GM23338 (cell line): ENCODE data around the gene NBDY. TPM values are rescaled to one million over a fixed set of nuclear protein-coding genes. Genes with fewer than 3 reads are reported as not detected.

Experiments used
- ATAC-seq: fragments of 200-7000 bp; cut with Tn5 transposase; 3 replicates; pipeline ENCODE4 v1.9.1; 2020
- DNase-seq: peaks from one replicate; pipeline ENCODE4 v3.0.0-alpha.2; 2015; ENCODE audit warnings: low spot score
- H2AFZ ChIP-seq: fragments of 200-600 bp; sonication (generic); 2 replicates; pipeline ENCODE4 v1.8.0; 2016; ENCODE audit warnings: antibody characterized with exemption, mild to moderate bottlenecking, moderate library complexity
- H3F3A ChIP-seq: fragments of 200-600 bp; sonication (generic); replicated peaks from 2 replicates; pipeline ENCODE4 v1.8.0; 2017; ENCODE audit warnings: antibody characterized with exemption, mixed run types, low read depth
- H3K27ac ChIP-seq: fragments of 200-600 bp; sonication (generic); 2 replicates; pipeline ENCODE4 v1.6.1; 2016; ENCODE audit warnings: low read depth
- H3K27me3 ChIP-seq: fragments of 200-600 bp; sonication (generic); 2 replicates; pipeline ENCODE4 v1.8.0; 2016; ENCODE audit warnings: mild to moderate bottlenecking, mixed run types, moderate library complexity; ENCODE audit not compliant: insufficient read depth
- H3K36me3 ChIP-seq: fragments of 200-600 bp; sonication (generic); 2 replicates; pipeline ENCODE4 v1.8.0; 2016; ENCODE audit warnings: mild to moderate bottlenecking; ENCODE audit not compliant: insufficient read depth
- H3K4me1 ChIP-seq: fragments of 200-600 bp; sonication (generic); 2 replicates; pipeline ENCODE4 v1.8.0; 2016; ENCODE audit warnings: mild to moderate bottlenecking, moderate library complexity; ENCODE audit not compliant: insufficient read depth
- H3K4me2 ChIP-seq: fragments of 200-600 bp; sonication (generic); 2 replicates; pipeline ENCODE4 v1.7.1; 2017; ENCODE audit warnings: mixed run types
- H3K4me3 ChIP-seq: fragments of 200-600 bp; sonication (generic); 2 replicates; pipeline ENCODE4 v1.6.1; 2016; ENCODE audit warnings: mixed run types
- H3K79me2 ChIP-seq: fragments of 200-600 bp; sonication (generic); replicated peaks from 2 replicates; pipeline ENCODE4 v1.8.0; 2017; ENCODE audit warnings: mild to moderate bottlenecking; ENCODE audit not compliant: insufficient read depth
- H3K9me2 ChIP-seq: fragments of 200-600 bp; sonication (generic); 2 replicates; pipeline ENCODE4 v1.8.0; 2017; ENCODE audit not compliant: insufficient read depth
- H4K20me1 ChIP-seq: fragments of 200-600 bp; sonication (generic); replicated peaks from 2 replicates; pipeline ENCODE4 v1.8.0; 2017; ENCODE audit warnings: mild to moderate bottlenecking; ENCODE audit not compliant: insufficient read depth
- H3K27ac Mint-ChIP-seq: 2 replicates; pipeline ENCODE4 v1.8.0; 2020; ENCODE audit warnings: inconsistent platforms, mild to moderate bottlenecking, moderate library complexity, mixed read lengths
- H3K27me3 Mint-ChIP-seq: 3 replicates; pipeline ENCODE4 v1.8.0; 2022; ENCODE audit warnings: low read depth, mild to moderate bottlenecking, moderate library complexity, mixed read lengths, inconsistent platforms; ENCODE audit not compliant: insufficient read depth, poor library complexity
- H3K36me3 Mint-ChIP-seq: 3 replicates; pipeline ENCODE4 v1.8.0; 2021; ENCODE audit warnings: low read depth, mild to moderate bottlenecking, inconsistent platforms, moderate library complexity, mixed read lengths
- H3K4me1 Mint-ChIP-seq: 3 replicates; pipeline ENCODE4 v1.8.0; 2020; ENCODE audit warnings: mild to moderate bottlenecking, inconsistent platforms, mixed read lengths
- H3K4me3 Mint-ChIP-seq: 3 replicates; pipeline ENCODE4 v1.8.0; 2021; ENCODE audit warnings: moderate library complexity, mild to moderate bottlenecking, inconsistent platforms, mixed read lengths
- H3K9me3 Mint-ChIP-seq: 3 replicates; pipeline ENCODE4 v1.8.0; 2020; ENCODE audit warnings: moderate library complexity, mild to moderate bottlenecking, inconsistent platforms, mixed read lengths
- CREB1 ChIP-seq: fragments of 250-450 bp; sonication (Bioruptor Pico); IDR thresholded peaks from 2 replicates; pipeline ENCODE4 v1.5.0; 2020; ENCODE audit warnings: low read depth, mild to moderate bottlenecking, moderate library complexity
- CTCF ChIP-seq, 2 experiments: fragments of 200-600 bp in 1 of 2; sonication (generic) in 1 of 2; conservative IDR thresholded peaks; 2 replicates each; pipeline versions ENCODE4 v1.5.1 to v1.6.1; 2016 to 2017; ENCODE audit warnings: antibody characterized with exemption in 2 of 2, low read depth in 2 of 2, mild to moderate bottlenecking in 2 of 2, moderate library complexity in 1 of 2
- ETS1 ChIP-seq: IDR thresholded peaks from 2 replicates; pipeline ENCODE4 v1.6.1; 2016; ENCODE audit warnings: antibody characterized with exemption
- EZH2 ChIP-seq: fragments of 200-600 bp; sonication (generic); IDR thresholded peaks from one replicate; pipeline ENCODE4 v1.8.0; 2017; ENCODE audit warnings: antibody characterized with exemption, mild to moderate bottlenecking, low read depth; ENCODE audit not compliant: unreplicated experiment
- EZH2phosphoT487 ChIP-seq: fragments of 200-600 bp; sonication (generic); IDR thresholded peaks from one replicate; pipeline ENCODE4 v1.8.1; 2018; ENCODE audit warnings: antibody characterized with exemption; ENCODE audit not compliant: unreplicated experiment
- JUNB ChIP-seq: IDR thresholded peaks from one replicate; pipeline ENCODE4 v1.6.1; 2016; ENCODE audit warnings: antibody characterized with exemption; ENCODE audit not compliant: unreplicated experiment
- NANOG ChIP-seq: IDR thresholded peaks from 2 replicates; pipeline ENCODE4 v1.6.1; 2016; ENCODE audit warnings: antibody characterized with exemption, borderline replicate concordance
- POLR2AphosphoS5 ChIP-seq: IDR thresholded peaks from 2 replicates; pipeline ENCODE4 v1.6.1; 2016; ENCODE audit warnings: antibody characterized with exemption, low read depth
- STAT1 ChIP-seq: IDR thresholded peaks from one replicate; pipeline ENCODE4 v1.6.1; 2016; ENCODE audit warnings: antibody characterized with exemption; ENCODE audit not compliant: unreplicated experiment
- ZNF114 ChIP-seq: fragments of 250-450 bp; sonication (Bioruptor Pico); IDR thresholded peaks from 2 replicates; pipeline ENCODE4 v1.5.0; 2020; ENCODE audit warnings: mild to moderate bottlenecking, moderate library complexity
- ZNF331 ChIP-seq: fragments of 250-450 bp; sonication (Bioruptor Pico); IDR thresholded peaks from 2 replicates; pipeline ENCODE4 v1.5.0; 2020; ENCODE audit warnings: low read depth, mild to moderate bottlenecking, moderate library complexity
- polyA plus RNA-seq: library from polyadenylated mRNA; unstranded; fragments of >200 nt; fragmentation: Nextera tagmentation; extraction: Ambion mirVana; gene quantifications from 2 replicates; pipeline ENCODE4 v1.2.1, GENCODE V29; 2016
- total RNA-seq: library from RNA; depleted of rRNA; stranded (reverse); fragments of >200 nt; shearing (Covaris generic); gene quantifications from 2 replicates; pipeline ENCODE4 v1.2.3, GENCODE V29; 2014
- TF ChIP-seq, protein P1 (sequence below): IDR thresholded peaks from one replicate; pipeline ENCODE4 v1.6.1; 2018; ENCODE audit warnings: antibody characterized with exemption; ENCODE audit not compliant: unreplicated experiment
- TF ChIP-seq, protein P2 (sequence below): fragments of 250-450 bp; sonication (Bioruptor Pico); IDR thresholded peaks from 2 replicates; pipeline ENCODE4 v1.5.0; 2020; ENCODE audit warnings: mild to moderate bottlenecking, moderate library complexity

The NBDY gene
- total and polyA plus RNA-seq, 2 experiments from 2014 or later: 9.6 to 206 TPM

- Histone ChIP-seq H3K4me1 (no peaks in the 10 kb centered on the region), H4K20me1 (no peaks in the 10 kb centered on the region), H3K4me2 (no peak overlapping the region), H3K79me2 (no peaks in the 10 kb centered on the region), H3K4me3 (no peak overlapping the region), H3K27ac (no peak overlapping the region), H3K36me3 (no peaks in the 10 kb centered on the region), H2AFZ (no peak overlapping the region), H3K9me2 (no peaks in the 10 kb centered on the region), H3K27me3 (no peaks in the 10 kb centered on the region), H3F3A (no peaks in the 10 kb centered on the region)
- Mint-ChIP-seq H3K4me3 (no peak overlapping the region), H3K4me1 (peaks cover 10% of the 10 kb centered on the region; the same call in 1 of the 3 replicates), H3K27ac (no peak overlapping the region), H3K36me3 (peaks cover 17% of the 10 kb centered on the region), H3K27me3 (peaks cover 2% of the 10 kb centered on the region), H3K9me3 (no peaks in the 10 kb centered on the region)
- ATAC-seq (no peak), DNase-seq (no peak)
- TF ChIP-seq ETS1 (no peak), CREB1 (no peak), EZH2phosphoT487 (no peak), CTCF (conservative IDR thresholded peaks at IDR 0.05; ENCODE audit: low read depth in 2 of 2) (no peak), ZNF331 (CRISPR knock-in tag) (no peak), JUNB (no peak), NANOG (no peak), ZNF114 (no peak), POLR2AphosphoS5 (no peak), STAT1 (no peak), EZH2 (no peak)
- TF ChIP-seq, protein P1, sequence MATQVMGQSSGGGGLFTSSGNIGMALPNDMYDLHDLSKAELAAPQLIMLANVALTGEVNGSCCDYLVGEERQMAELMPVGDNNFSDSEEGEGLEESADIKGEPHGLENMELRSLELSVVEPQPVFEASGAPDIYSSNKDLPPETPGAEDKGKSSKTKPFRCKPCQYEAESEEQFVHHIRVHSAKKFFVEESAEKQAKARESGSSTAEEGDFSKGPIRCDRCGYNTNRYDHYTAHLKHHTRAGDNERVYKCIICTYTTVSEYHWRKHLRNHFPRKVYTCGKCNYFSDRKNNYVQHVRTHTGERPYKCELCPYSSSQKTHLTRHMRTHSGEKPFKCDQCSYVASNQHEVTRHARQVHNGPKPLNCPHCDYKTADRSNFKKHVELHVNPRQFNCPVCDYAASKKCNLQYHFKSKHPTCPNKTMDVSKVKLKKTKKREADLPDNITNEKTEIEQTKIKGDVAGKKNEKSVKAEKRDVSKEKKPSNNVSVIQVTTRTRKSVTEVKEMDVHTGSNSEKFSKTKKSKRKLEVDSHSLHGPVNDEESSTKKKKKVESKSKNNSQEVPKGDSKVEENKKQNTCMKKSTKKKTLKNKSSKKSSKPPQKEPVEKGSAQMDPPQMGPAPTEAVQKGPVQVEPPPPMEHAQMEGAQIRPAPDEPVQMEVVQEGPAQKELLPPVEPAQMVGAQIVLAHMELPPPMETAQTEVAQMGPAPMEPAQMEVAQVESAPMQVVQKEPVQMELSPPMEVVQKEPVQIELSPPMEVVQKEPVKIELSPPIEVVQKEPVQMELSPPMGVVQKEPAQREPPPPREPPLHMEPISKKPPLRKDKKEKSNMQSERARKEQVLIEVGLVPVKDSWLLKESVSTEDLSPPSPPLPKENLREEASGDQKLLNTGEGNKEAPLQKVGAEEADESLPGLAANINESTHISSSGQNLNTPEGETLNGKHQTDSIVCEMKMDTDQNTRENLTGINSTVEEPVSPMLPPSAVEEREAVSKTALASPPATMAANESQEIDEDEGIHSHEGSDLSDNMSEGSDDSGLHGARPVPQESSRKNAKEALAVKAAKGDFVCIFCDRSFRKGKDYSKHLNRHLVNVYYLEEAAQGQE: no peak
- TF ChIP-seq, protein P2, sequence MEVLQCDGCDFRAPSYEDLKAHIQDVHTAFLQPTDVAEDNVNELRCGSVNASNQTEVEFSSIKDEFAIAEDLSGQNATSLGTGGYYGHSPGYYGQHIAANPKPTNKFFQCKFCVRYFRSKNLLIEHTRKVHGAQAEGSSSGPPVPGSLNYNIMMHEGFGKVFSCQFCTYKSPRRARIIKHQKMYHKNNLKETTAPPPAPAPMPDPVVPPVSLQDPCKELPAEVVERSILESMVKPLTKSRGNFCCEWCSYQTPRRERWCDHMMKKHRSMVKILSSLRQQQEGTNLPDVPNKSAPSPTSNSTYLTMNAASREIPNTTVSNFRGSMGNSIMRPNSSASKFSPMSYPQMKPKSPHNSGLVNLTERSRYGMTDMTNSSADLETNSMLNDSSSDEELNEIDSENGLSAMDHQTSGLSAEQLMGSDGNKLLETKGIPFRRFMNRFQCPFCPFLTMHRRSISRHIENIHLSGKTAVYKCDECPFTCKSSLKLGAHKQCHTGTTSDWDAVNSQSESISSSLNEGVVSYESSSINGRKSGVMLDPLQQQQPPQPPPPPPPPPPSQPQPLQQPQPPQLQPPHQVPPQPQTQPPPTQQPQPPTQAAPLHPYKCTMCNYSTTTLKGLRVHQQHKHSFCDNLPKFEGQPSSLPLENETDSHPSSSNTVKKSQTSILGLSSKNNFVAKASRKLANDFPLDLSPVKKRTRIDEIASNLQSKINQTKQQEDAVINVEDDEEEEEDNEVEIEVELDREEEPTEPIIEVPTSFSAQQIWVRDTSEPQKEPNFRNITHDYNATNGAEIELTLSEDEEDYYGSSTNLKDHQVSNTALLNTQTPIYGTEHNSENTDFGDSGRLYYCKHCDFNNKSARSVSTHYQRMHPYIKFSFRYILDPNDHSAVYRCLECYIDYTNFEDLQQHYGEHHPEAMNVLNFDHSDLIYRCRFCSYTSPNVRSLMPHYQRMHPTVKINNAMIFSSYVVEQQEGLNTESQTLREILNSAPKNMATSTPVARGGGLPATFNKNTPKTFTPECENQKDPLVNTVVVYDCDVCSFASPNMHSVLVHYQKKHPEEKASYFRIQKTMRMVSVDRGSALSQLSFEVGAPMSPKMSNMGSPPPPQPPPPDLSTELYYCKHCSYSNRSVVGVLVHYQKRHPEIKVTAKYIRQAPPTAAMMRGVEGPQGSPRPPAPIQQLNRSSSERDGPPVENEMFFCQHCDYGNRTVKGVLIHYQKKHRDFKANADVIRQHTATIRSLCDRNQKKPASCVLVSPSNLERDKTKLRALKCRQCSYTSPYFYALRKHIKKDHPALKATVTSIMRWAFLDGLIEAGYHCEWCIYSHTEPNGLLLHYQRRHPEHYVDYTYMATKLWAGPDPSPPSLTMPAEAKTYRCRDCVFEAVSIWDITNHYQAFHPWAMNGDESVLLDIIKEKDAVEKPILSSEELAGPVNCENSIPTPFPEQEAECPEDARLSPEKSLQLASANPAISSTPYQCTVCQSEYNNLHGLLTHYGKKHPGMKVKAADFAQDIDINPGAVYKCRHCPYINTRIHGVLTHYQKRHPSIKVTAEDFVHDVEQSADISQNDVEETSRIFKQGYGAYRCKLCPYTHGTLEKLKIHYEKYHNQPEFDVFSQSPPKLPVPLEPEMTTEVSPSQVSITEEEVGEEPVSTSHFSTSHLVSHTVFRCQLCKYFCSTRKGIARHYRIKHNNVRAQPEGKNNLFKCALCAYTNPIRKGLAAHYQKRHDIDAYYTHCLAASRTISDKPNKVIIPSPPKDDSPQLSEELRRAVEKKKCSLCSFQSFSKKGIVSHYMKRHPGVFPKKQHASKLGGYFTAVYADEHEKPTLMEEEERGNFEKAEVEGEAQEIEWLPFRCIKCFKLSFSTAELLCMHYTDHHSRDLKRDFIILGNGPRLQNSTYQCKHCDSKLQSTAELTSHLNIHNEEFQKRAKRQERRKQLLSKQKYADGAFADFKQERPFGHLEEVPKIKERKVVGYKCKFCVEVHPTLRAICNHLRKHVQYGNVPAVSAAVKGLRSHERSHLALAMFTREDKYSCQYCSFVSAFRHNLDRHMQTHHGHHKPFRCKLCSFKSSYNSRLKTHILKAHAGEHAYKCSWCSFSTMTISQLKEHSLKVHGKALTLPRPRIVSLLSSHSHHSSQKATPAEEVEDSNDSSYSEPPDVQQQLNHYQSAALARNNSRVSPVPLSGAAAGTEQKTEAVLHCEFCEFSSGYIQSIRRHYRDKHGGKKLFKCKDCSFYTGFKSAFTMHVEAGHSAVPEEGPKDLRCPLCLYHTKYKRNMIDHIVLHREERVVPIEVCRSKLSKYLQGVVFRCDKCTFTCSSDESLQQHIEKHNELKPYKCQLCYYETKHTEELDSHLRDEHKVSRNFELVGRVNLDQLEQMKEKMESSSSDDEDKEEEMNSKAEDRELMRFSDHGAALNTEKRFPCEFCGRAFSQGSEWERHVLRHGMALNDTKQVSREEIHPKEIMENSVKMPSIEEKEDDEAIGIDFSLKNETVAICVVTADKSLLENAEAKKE (CRISPR knock-in tag): no peak
Observed at GRCh38 chrX:56817179-56817578, 88.1 kb downstream of the NBDY start.
